OCI-LY7 (cell line): Measurements from ENCODE around the gene COLEC12. TPM values are rescaled to one million over a fixed set of nuclear protein-coding genes. Genes with fewer than 3 reads are reported as not detected.

Experiments used
- BruUV-seq: library from RNA; stranded (reverse); fragments of 400-500 nt; replicated peaks from 2 replicates; lab custom pipeline; 2021; lab: Mats Ljungman, UMichigan
- CTCF ChIA-PET: fragments of 300-600 bp; sonication (Branson Sonifier 250); formaldehyde crosslinking; loops from one replicate; lab custom pipeline; 2022; ENCODE audit warnings: antibody characterized with exemption; ENCODE audit not compliant: unreplicated experiment; lab: Charles Lee
- POLR2A ChIA-PET: fragments of 300-600 bp; sonication (Branson Sonifier 250); formaldehyde crosslinking; loops from one replicate; lab custom pipeline; 2022; ENCODE audit warnings: antibody characterized with exemption; lab: Charles Lee
- DNase-seq: peaks from one replicate; pipeline ENCODE4 v3.0.0-alpha.2; 2015; ENCODE audit warnings: low spot score
- H2AFZ ChIP-seq: fragments of 200-600 bp; sonication (generic), shearing (Covaris generic); 2 replicates; pipeline ENCODE4 v1.6.1; 2014; ENCODE audit warnings: mild to moderate bottlenecking, antibody characterized with exemption, low read length, moderate library complexity
- H3K27ac ChIP-seq: fragments of 200-600 bp; sonication (generic); 2 replicates; pipeline ENCODE4 v1.5.1; 2014; ENCODE audit warnings: mixed run types, low read depth, mild to moderate bottlenecking, moderate library complexity, low read length, inconsistent platforms; ENCODE audit not compliant: poor library complexity, severe bottlenecking
- H3K36me3 ChIP-seq: fragments of 200-600 bp; sonication (generic); 2 replicates; pipeline ENCODE4 v1.6.1; 2014; ENCODE audit warnings: mild to moderate bottlenecking, antibody characterized with exemption, low read length, moderate library complexity, mixed read lengths; ENCODE audit not compliant: insufficient read depth
- H3K4me1 ChIP-seq: fragments of 200-600 bp; sonication (generic); 2 replicates; pipeline ENCODE4 v1.5.1; 2014; ENCODE audit warnings: mild to moderate bottlenecking, low read length; ENCODE audit not compliant: insufficient read depth, poor library complexity, severe bottlenecking
- H3K4me2 ChIP-seq: fragments of 200-600 bp; sonication (generic); 2 replicates; pipeline ENCODE4 v1.6.1; 2014; ENCODE audit warnings: mild to moderate bottlenecking, low read length
- H3K4me3 ChIP-seq: fragments of 200-600 bp; sonication (generic); 2 replicates; pipeline ENCODE4 v1.5.1; 2014; ENCODE audit warnings: mild to moderate bottlenecking, low read depth, low read length; ENCODE audit not compliant: poor library complexity, severe bottlenecking
- H3K79me2 ChIP-seq: fragments of 200-600 bp; sonication (generic); 2 replicates; pipeline ENCODE4 v1.6.1; 2016; ENCODE audit warnings: low read depth, mild to moderate bottlenecking, low read length, moderate library complexity, mixed read lengths; ENCODE audit not compliant: insufficient read depth
- H3K9me2 ChIP-seq: fragments of 200-600 bp; sonication (generic); 2 replicates; pipeline ENCODE4 v1.6.1; 2016; ENCODE audit warnings: mild to moderate bottlenecking, low read length, mixed read lengths; ENCODE audit not compliant: insufficient read depth
- H3K9me3 ChIP-seq: fragments of 200-600 bp; sonication (generic); 2 replicates; pipeline ENCODE4 v1.6.1; 2014; ENCODE audit warnings: mild to moderate bottlenecking, mixed run types, low read length, mixed read lengths
- H4K20me1 ChIP-seq: fragments of 200-600 bp; sonication (generic); 2 replicates; pipeline ENCODE4 v1.6.1; 2014; ENCODE audit warnings: mild to moderate bottlenecking, antibody characterized with exemption, low read length, moderate library complexity, mixed read lengths; ENCODE audit not compliant: insufficient read depth
- CTCF ChIP-seq: fragments of 200-600 bp; sonication (generic); conservative IDR thresholded peaks from 2 replicates; pipeline ENCODE4 v1.5.1; 2014; ENCODE audit warnings: mild to moderate bottlenecking, antibody characterized with exemption, low read length, moderate library complexity, mixed read lengths
- EZH2phosphoT487 ChIP-seq: fragments of 200-600 bp; sonication (generic); IDR thresholded peaks from 2 replicates; pipeline ENCODE4 v1.6.1; 2018; ENCODE audit warnings: low read depth, borderline replicate concordance, mild to moderate bottlenecking, mixed run types, antibody characterized with exemption, low read length, moderate library complexity, mixed read lengths
- intact Hi-C: fragments of 100-400 bp; cut with micrococcal nuclease; formaldehyde crosslinking; loops from one replicate; pipeline ENCODE4 v1.10.0; 2022; ENCODE audit not compliant: unreplicated experiment
- total RNA-seq, 2 experiments: library from RNA; depleted of rRNA in 1 of 2; stranded (reverse); fragments of >200 nt in 1 of 2; shearing (Covaris generic) in 1 of 2; gene quantifications; 2 replicates each; pipeline ENCODE4 v1.2.3, GENCODE V29; 2014 to 2022

The COLEC12 gene
- total RNA-seq, 2 experiments from 2014 or later: not detected

GRCh38 chr18:457521-458412 lies 42.7 kb downstream of the COLEC12 start:
- Histone ChIP-seq H3K79me2 (no peaks in the 10 kb centered on the region), H3K4me1 (peaks cover 20% of the 10 kb centered on the region), H3K9me3 (no peaks in the 10 kb centered on the region), H3K4me3 (peak overlapping the region; percentile 4), H3K27ac (peak overlapping the region; percentile 17), H4K20me1 (no peaks in the 10 kb centered on the region), H3K36me3 (no peaks in the 10 kb centered on the region), H3K4me2 (peak overlapping the region; percentile 56; the same call in 1 of the 2 replicates), H2AFZ (peak overlapping the region; percentile 93), H3K9me2 (no peaks in the 10 kb centered on the region)
- intact Hi-C loops: no loop called here
- CTCF ChIA-PET: no interaction called here
- TF ChIP-seq EZH2phosphoT487 (no peak), CTCF (no peak)
- POLR2A ChIA-PET: interaction anchor here (1.2 kb wide), 1 partner anchor 22 kb away, joined by 4 read pairs; no protein-coding TSS in a partner anchor
- BruUV-seq: no TSS peak
- no peak for DNase-seq

GRCh38 chr18:457140-457519 lies 43.4 kb downstream of the COLEC12 start:
- peak; percentile 79 for DNase-seq
- Histone ChIP-seq H3K9me2 (no peaks in the 10 kb centered on the region), H3K4me2 (peak overlapping the region; percentile 56; the same call in 1 of the 2 replicates), H3K4me1 (peaks cover 20% of the 10 kb centered on the region), H3K9me3 (no peaks in the 10 kb centered on the region), H3K36me3 (no peaks in the 10 kb centered on the region), H4K20me1 (no peaks in the 10 kb centered on the region), H2AFZ (peak overlapping the region; percentile 93), H3K79me2 (no peaks in the 10 kb centered on the region), H3K27ac (peak overlapping the region; percentile 17), H3K4me3 (peak overlapping the region; percentile 4)
- TF ChIP-seq CTCF (no peak), EZH2phosphoT487 (no peak)
- ChIA-PET CTCF (no interaction called here), POLR2A (no interaction called here)
- no TSS peak for BruUV-seq
- intact Hi-C loops: no loop called here
